GM18508 (cell line): ENCODE results near the gene KLHL40.

Experiments
- ATAC-seq: cut with Tn5 transposase; IDR thresholded peaks from one replicate; pipeline ENCODE4 v1.9.1; 2021; ENCODE audit warnings: moderate number of reproducible peaks; ENCODE audit not compliant: insufficient read depth, unreplicated experiment

The KLHL40 gene

DNA sequence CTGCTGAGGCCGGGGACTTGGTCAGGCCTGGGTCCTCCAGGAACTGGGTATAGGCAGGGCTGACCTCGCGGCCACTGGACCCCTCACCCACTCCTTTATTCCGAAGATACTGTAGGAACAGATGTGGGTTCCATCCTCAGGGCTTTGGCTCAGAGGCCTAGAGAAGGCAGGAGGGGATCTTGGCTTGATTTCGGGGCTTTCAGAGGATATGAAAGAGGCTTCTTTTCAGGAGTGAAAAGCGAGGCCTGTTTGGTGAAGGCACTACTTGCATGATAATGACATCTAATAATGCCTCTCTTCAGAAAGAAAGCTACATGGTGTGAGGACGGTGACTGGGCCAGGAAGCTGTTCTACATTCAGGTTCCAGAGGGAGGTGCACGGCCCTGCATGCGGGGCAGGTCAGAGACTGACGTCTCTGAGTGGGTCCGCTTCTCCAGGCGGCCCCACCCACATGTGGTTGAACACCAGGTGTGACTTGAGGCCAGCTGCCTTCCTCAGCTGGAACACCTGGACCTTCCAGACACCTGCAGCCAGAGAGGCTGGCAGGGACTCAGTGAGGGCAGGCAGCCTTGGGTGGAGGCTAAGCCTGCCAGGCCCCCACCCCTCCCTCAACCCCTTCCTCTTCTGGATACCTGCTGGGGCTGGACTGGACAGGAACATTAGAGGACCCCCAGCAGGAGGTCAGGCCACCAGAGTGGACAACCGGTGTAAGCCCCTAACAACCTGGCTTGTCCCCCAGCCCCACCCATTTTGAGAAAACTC, 48.3 kb downstream of the KLHL40 start:
- ATAC-seq = no peak

- no peak for ATAC-seq
Observed at GRCh38 chr3:42734263-42734860, 49.0 kb downstream of the KLHL40 start.

DNA sequence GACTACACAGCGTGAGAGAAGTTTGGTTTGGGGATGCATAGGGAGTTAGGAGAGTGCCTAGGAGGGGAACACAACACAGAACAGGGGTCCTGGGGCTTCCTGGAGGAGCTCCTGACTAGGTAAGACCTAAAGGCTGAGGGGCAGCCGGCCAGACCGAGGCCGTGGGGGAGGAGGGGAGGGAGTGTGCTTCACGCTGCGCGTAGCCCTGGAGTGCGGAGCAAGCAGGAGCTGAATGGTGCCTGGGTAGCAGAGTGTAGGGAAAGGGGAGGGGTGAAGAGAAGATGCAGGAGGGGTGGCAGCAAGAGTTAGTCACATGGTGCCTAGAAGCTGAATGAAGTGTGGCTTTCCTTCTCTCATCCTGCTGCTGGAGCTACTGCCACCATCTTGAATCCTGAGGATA, 49.7 kb downstream of the KLHL40 start:
- ATAC-seq = no peak

- ATAC-seq = no peak
Observed at GRCh38 chr3:42735615-42736014, 50.3 kb downstream of the KLHL40 start.

DNA sequence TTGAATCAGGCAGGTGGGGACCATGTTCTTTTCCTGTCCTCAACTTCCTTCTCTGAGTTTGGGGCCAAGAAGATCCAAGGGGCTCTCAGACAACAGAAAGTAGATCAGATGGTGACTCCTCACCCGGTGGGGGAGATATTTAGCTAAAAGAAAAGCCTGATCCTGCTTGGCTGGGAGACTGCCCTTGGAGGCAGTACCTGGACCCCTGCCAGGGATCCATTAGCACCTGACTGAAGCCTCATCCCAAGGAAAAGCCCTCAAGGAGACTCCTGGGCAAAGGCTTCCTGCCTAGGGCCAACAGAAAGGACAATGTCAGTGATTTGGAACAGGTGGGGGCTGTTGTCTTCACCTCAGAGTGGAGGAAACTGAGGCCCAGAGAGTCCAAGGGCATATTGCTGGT, 50.7 kb downstream of the KLHL40 start:
- no peak for ATAC-seq

- no peak for ATAC-seq
Observed at GRCh38 chr3:42736531-42736930, 51.2 kb downstream of the KLHL40 start.

DNA sequence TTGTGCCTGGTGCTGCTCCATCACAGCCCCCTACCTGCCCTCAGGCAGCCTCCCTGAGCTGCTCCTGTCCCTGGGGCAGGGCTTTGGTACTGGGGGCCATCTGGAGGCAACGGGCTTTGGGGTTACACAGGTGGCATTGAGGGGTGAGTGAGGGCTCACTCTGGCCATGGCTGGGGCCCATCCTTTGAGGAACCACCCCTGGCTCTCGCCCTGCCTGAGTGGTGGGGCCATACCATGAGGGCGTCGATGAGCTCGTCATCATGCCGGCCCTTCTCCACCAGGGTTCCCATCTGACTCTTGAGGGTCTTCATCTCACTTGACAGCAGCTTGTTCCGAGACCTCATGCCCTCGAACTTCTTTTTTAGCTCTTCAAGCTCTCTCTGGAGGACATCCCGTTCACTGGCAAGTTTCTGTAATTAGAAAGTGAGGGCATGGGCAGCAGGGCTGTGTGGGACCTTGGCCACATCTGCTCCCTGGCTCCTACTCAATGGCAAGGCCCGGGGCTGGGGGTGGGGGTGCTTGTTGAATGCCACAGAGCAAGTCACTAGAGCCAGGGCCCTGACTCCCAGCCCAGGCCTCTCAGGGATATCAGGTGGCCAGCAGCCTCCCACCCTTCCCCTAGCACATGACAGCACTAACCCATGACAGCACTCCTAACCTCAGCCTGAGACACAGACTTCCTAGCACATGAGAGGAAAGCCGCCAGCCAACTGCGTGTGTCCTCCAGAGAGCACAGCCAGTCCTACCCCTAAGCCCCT, 54.2 kb downstream of the KLHL40 start:
- no peak for ATAC-seq

GRCh38 chr3:42741796-42742195, 56.5 kb downstream of the KLHL40 start:
- no peak for ATAC-seq
